Measurements from ENCODE around the gene CDK5RAP1.
A peak's percentile ranks its signal among the peaks of the same experiment; 100 is the strongest.

The CDK5RAP1 gene, protein sequence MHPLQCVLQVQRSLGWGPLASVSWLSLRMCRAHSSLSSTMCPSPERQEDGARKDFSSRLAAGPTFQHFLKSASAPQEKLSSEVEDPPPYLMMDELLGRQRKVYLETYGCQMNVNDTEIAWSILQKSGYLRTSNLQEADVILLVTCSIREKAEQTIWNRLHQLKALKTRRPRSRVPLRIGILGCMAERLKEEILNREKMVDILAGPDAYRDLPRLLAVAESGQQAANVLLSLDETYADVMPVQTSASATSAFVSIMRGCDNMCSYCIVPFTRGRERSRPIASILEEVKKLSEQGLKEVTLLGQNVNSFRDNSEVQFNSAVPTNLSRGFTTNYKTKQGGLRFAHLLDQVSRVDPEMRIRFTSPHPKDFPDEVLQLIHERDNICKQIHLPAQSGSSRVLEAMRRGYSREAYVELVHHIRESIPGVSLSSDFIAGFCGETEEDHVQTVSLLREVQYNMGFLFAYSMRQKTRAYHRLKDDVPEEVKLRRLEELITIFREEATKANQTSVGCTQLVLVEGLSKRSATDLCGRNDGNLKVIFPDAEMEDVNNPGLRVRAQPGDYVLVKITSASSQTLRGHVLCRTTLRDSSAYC

DNA sequence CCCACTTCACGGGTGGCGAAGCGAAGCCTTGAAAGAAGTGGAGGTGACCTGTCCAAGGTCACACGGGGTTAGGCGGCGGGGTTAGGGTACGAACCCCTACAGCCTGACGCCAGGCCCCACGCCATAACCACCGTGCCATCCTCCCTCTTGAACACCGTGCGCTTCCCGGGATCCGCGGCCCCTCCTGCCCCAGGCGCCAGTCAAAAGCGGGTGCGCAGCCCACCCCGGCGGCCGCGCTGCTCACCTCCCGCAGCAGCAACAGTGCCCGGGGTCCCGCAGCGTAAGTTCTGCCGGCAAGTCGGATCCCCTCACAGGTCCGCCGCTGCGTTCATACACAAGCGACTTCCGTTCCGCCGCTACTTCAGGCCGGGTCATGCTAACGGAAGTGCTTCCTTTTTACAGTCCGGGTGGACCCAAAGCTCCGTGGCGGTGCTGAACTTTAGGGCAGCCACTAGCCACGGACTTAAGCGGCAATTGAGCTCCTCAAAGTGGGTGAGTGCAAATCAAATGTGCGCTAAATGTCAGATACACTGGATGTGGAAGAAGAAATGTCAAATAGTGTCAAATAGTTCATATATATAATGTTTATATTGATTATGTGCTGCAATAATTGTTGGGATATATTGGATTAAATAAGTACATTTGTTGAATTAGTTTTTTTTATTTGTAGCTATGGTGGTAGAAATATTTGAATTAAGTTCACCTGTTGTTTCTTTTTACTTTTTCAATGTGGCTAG is at the start of gene CDK5RAP1:
Gene CDK5RAP1, minus strand, starts transcription at position 336 of the 737 bp plus-strand sequence. CDS start 4,455 bp downstream, outside the sequence.
- CTCF ChIA-PET = interaction anchor here (0.6 to 1.6 kb wide), 6 partner anchors 12 to 741 kb away, joined by 3 to 5 read pairs (median 3); no protein-coding TSS in a partner anchor
- Histone ChIP-seq H3K27ac (ENCODE audit: extremely low read depth, low read depth, low read length) (peak within 1 kb of the TSS; percentile 28; the same call in 1 of the 2 replicates), H3K4me1 (ENCODE audit: control insufficient read depth, insufficient read depth, low read length) (peaks cover 8% of the 10 kb centered on the region), H3K36me3 (ENCODE audit: control insufficient read depth in 2 of 2, insufficient read depth in 1 of 2, low read length in 2 of 2) (peaks cover 0 to 28% of the 10 kb centered on the region in 2 experiments; a peak in 2 of 3 replicates), H3K4me3 (ENCODE audit: low read depth, low read length) (peak within 1 kb of the TSS; percentile 75), H3K9me3 (ENCODE audit: control insufficient read depth, insufficient read depth, low read depth, low read length) (no peaks in the 10 kb centered on the region)
- POLR2A ChIA-PET = interaction anchor here (0.8 to 2.2 kb wide), 8 partner anchors 9 to 266 kb away, joined by 3 to 10 read pairs (median 4); partner anchors contain the start of genes ACTL10, CBFA2T2 and SNTA1
- TF ChIP-seq ZBTB20 (tag by site-specific recombination; IDR thresholded peaks at IDR 0.05) (peak; percentile 65), ZNF629 (tag by site-specific recombination; IDR thresholded peaks at IDR 0.05) (peak; percentile 80), OSR2 (tag by site-specific recombination; IDR thresholded peaks at IDR 0.05) (no peak; the same call in 1 of the 2 replicates), ZNF571 (tag by site-specific recombination; IDR thresholded peaks at IDR 0.05) (no peak), KLF8 (tag by site-specific recombination; IDR thresholded peaks at IDR 0.05) (peak; percentile 95), ZSCAN23 (tag by site-specific recombination; IDR thresholded peaks at IDR 0.05) (peak; percentile 89), ZNF677 (tag by site-specific recombination; IDR thresholded peaks at IDR 0.05) (no peak), HOXD13 (CRISPR knock-in tag; IDR thresholded peaks at IDR 0.05; ENCODE audit: borderline replicate concordance) (0 out of 2 replicates have a peak, but pooled peaks have one; percentile 14), ZSCAN16 (tag by site-specific recombination; IDR thresholded peaks at IDR 0.05) (peak; percentile 46; the same call in 1 of the 2 replicates), ZNF501 (tag by site-specific recombination; IDR thresholded peaks at IDR 0.05) (peak; percentile 96), ZNF274 (IDR thresholded peaks at IDR 0.05; ENCODE audit: low read length) (no peak), ZNF274 (tag by site-specific recombination; IDR thresholded peaks at IDR 0.05; ENCODE audit: borderline replicate concordance) (no peak), SP2 (tag by site-specific recombination; IDR thresholded peaks at IDR 0.05) (peak; percentile 66), GLI4 (tag by site-specific recombination; IDR thresholded peaks at IDR 0.05) (no peak), ZNF157 (tag by site-specific recombination; IDR thresholded peaks at IDR 0.05) (no peak), TRIM28 (IDR thresholded peaks at IDR 0.05; ENCODE audit: borderline replicate concordance, low read length) (peak; percentile 72; the same call in 1 of the 2 replicates), RBAK (tag by site-specific recombination; IDR thresholded peaks at IDR 0.05) (no peak)
- TF ChIP-seq, protein P1, sequence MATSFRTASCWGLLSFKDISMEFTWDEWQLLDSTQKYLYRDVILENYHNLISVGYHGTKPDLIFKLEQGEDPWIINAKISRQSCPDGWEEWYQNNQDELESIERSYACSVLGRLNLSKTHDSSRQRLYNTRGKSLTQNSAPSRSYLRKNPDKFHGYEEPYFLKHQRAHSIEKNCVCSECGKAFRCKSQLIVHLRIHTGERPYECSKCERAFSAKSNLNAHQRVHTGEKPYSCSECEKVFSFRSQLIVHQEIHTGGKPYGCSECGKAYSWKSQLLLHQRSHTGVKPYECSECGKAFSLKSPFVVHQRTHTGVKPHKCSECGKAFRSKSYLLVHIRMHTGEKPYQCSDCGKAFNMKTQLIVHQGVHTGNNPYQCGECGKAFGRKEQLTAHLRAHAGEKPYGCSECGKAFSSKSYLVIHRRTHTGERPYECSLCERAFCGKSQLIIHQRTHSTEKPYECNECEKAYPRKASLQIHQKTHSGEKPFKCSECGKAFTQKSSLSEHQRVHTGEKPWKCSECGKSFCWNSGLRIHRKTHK (tag by site-specific recombination; IDR thresholded peaks at IDR 0.05) = no peak
- TF ChIP-seq, protein P2, sequence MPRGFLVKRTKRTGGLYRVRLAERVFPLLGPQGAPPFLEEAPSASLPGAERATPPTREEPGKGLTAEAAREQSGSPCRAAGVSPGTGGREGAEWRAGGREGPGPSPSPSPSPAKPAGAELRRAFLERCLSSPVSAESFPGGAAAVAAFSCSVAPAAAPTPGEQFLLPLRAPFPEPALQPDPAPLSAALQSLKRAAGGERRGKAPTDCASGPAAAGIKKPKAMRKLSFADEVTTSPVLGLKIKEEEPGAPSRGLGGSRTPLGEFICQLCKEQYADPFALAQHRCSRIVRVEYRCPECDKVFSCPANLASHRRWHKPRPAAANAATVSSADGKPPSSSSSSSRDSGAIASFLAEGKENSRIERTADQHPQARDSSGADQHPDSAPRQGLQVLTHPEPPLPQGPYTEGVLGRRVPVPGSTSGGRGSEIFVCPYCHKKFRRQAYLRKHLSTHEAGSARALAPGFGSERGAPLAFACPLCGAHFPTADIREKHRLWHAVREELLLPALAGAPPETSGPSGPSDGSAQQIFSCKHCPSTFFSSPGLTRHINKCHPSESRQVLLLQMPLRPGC (tag by site-specific recombination; IDR thresholded peaks at IDR 0.05) = peak; percentile 95
- TF ChIP-seq, protein P3, sequence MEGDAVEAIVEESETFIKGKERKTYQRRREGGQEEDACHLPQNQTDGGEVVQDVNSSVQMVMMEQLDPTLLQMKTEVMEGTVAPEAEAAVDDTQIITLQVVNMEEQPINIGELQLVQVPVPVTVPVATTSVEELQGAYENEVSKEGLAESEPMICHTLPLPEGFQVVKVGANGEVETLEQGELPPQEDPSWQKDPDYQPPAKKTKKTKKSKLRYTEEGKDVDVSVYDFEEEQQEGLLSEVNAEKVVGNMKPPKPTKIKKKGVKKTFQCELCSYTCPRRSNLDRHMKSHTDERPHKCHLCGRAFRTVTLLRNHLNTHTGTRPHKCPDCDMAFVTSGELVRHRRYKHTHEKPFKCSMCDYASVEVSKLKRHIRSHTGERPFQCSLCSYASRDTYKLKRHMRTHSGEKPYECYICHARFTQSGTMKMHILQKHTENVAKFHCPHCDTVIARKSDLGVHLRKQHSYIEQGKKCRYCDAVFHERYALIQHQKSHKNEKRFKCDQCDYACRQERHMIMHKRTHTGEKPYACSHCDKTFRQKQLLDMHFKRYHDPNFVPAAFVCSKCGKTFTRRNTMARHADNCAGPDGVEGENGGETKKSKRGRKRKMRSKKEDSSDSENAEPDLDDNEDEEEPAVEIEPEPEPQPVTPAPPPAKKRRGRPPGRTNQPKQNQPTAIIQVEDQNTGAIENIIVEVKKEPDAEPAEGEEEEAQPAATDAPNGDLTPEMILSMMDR (tag by site-specific recombination; IDR thresholded peaks at IDR 0.05) = peak; percentile 40; the same call in 1 of the 2 replicates
- TF ChIP-seq, protein P4, sequence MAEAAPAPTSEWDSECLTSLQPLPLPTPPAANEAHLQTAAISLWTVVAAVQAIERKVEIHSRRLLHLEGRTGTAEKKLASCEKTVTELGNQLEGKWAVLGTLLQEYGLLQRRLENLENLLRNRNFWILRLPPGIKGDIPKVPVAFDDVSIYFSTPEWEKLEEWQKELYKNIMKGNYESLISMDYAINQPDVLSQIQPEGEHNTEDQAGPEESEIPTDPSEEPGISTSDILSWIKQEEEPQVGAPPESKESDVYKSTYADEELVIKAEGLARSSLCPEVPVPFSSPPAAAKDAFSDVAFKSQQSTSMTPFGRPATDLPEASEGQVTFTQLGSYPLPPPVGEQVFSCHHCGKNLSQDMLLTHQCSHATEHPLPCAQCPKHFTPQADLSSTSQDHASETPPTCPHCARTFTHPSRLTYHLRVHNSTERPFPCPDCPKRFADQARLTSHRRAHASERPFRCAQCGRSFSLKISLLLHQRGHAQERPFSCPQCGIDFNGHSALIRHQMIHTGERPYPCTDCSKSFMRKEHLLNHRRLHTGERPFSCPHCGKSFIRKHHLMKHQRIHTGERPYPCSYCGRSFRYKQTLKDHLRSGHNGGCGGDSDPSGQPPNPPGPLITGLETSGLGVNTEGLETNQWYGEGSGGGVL (tag by site-specific recombination; IDR thresholded peaks at IDR 0.05) = no peak
- TF ChIP-seq, protein P5, sequence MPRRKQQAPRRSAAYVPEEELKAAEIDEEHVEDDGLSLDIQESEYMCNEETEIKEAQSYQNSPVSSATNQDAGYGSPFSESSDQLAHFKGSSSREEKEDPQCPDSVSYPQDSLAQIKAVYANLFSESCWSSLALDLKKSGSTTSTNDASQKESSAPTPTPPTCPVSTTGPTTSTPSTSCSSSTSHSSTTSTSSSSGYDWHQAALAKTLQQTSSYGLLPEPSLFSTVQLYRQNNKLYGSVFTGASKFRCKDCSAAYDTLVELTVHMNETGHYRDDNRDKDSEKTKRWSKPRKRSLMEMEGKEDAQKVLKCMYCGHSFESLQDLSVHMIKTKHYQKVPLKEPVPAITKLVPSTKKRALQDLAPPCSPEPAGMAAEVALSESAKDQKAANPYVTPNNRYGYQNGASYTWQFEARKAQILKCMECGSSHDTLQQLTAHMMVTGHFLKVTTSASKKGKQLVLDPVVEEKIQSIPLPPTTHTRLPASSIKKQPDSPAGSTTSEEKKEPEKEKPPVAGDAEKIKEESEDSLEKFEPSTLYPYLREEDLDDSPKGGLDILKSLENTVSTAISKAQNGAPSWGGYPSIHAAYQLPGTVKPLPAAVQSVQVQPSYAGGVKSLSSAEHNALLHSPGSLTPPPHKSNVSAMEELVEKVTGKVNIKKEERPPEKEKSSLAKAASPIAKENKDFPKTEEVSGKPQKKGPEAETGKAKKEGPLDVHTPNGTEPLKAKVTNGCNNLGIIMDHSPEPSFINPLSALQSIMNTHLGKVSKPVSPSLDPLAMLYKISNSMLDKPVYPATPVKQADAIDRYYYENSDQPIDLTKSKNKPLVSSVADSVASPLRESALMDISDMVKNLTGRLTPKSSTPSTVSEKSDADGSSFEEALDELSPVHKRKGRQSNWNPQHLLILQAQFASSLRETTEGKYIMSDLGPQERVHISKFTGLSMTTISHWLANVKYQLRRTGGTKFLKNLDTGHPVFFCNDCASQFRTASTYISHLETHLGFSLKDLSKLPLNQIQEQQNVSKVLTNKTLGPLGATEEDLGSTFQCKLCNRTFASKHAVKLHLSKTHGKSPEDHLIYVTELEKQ (tag by site-specific recombination; IDR thresholded peaks at IDR 0.05; ENCODE audit: borderline replicate concordance) = peak; percentile 35; the same call in 1 of the 2 replicates
- TF ChIP-seq, protein P6, sequence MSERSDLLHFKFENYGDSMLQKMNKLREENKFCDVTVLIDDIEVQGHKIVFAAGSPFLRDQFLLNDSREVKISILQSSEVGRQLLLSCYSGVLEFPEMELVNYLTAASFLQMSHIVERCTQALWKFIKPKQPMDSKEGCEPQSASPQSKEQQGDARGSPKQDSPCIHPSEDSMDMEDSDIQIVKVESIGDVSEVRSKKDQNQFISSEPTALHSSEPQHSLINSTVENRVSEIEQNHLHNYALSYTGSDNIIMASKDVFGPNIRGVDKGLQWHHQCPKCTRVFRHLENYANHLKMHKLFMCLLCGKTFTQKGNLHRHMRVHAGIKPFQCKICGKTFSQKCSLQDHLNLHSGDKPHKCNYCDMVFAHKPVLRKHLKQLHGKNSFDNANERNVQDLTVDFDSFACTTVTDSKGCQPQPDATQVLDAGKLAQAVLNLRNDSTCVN (tag by site-specific recombination; optimal IDR thresholded peaks at IDR 0.05) = peak; percentile 48
